Measurements from ENCODE around the gene GPANK1. TPM values are rescaled to one million over a fixed set of nuclear protein-coding genes. Genes with fewer than 3 reads are reported as not detected.

GPANK1 gene
- total RNA-seq, 3 donors from 2014 or later (not counting 1 experiment from before 2014, with no cell fraction given) = 16.0 to 20.3 (median 18.2) TPM

GRCh38 chr6:31643818-31644454 is 20.9 kb downstream of the GPANK1 start:
- peaks cover 6 to 8% of the 10 kb centered on the region in 2 donors for H3K4me1 Mint-ChIP-seq
- DNase-seq (no peak), ATAC-seq (no peak)
- Histone ChIP-seq H3K36me3 (ENCODE audit: control insufficient read depth, insufficient read depth, low read length) (peaks cover 90% of the 10 kb centered on the region), H3K27ac (ENCODE audit: low read length) (no peak overlapping the region), H3K9me3 (ENCODE audit: control insufficient read depth, insufficient read depth, low read length) (no peaks in the 10 kb centered on the region), H3K4me3 (ENCODE audit: low read length) (no peak overlapping the region), H3K27me3 (ENCODE audit: control insufficient read depth, insufficient read depth, low read length) (no peaks in the 10 kb centered on the region), H3K4me1 (ENCODE audit: control insufficient read depth, insufficient read depth, low read length) (no peaks in the 10 kb centered on the region)
- WGBS (ENCODE audit: insufficient coverage) = 96% methylated on average over 16 of the region's 17 CpGs
- H3K4me3 Mint-ChIP-seq = no peak overlapping the region
- peaks cover 7% of the 10 kb centered on the region for H3K36me3 Mint-ChIP-seq
- no peak overlapping the region for H3K27ac Mint-ChIP-seq
- H3K9me3 Mint-ChIP-seq = no peaks in the 10 kb centered on the region
- TF ChIP-seq CTCF (IDR thresholded peaks at IDR 0.05) = no peak
- no peaks in the 10 kb centered on the region for H3K27me3 Mint-ChIP-seq (ENCODE audit: low read depth in 2 of 2)
- intact Hi-C loops (cut with micrococcal nuclease) = no loop called here

GRCh38 chr6:31642798-31643570 is 21.8 kb downstream of the GPANK1 start:
- intact Hi-C loops (cut with micrococcal nuclease) = no loop called here
- Mint-ChIP-seq H3K36me3 (peaks cover 7% of the 10 kb centered on the region), H3K4me3 (no peak overlapping the region), H3K4me1 (peaks cover 6 to 8% of the 10 kb centered on the region in 2 donors), H3K27me3 (ENCODE audit: low read depth in 2 of 2) (no peaks in the 10 kb centered on the region), H3K27ac (no peak overlapping the region), H3K9me3 (no peaks in the 10 kb centered on the region)
- no peak for ATAC-seq
- H3K36me3 ChIP-seq (ENCODE audit: control insufficient read depth, insufficient read depth, low read length) = peaks cover 89% of the 10 kb centered on the region
- no peaks in the 10 kb centered on the region for H3K4me1 ChIP-seq (ENCODE audit: control insufficient read depth, insufficient read depth, low read length)
- no peak for DNase-seq
- H3K27ac ChIP-seq (ENCODE audit: low read length) = no peak overlapping the region
- no peak for TF ChIP-seq CTCF (IDR thresholded peaks at IDR 0.05)
- H3K4me3 ChIP-seq (ENCODE audit: low read length) = no peak overlapping the region
- no peaks in the 10 kb centered on the region for H3K9me3 ChIP-seq (ENCODE audit: control insufficient read depth, insufficient read depth, low read length)
- WGBS (ENCODE audit: insufficient coverage) = 100% methylated on average over 6 of the region's 6 CpGs
- no peaks in the 10 kb centered on the region for H3K27me3 ChIP-seq (ENCODE audit: control insufficient read depth, insufficient read depth, low read length)

- ATAC-seq = no peak
- peaks cover 6 to 8% of the 10 kb centered on the region in 2 donors for H3K4me1 Mint-ChIP-seq
- no peaks in the 10 kb centered on the region for H3K27me3 ChIP-seq (ENCODE audit: control insufficient read depth, insufficient read depth, low read length)
- no peak overlapping the region for H3K27ac ChIP-seq (ENCODE audit: low read length)
- H3K4me3 ChIP-seq (ENCODE audit: low read length) = no peak overlapping the region
- H3K4me1 ChIP-seq (ENCODE audit: control insufficient read depth, insufficient read depth, low read length) = no peaks in the 10 kb centered on the region
- no peak overlapping the region for H3K4me3 Mint-ChIP-seq
- no peak for TF ChIP-seq CTCF (IDR thresholded peaks at IDR 0.05)
- no peaks in the 10 kb centered on the region for H3K9me3 Mint-ChIP-seq
- WGBS (ENCODE audit: insufficient coverage) = 100% methylated on average over 3 of the region's 4 CpGs
- H3K36me3 Mint-ChIP-seq = peaks cover 7% of the 10 kb centered on the region
- no peaks in the 10 kb centered on the region for H3K9me3 ChIP-seq (ENCODE audit: control insufficient read depth, insufficient read depth, low read length)
- peaks cover 91% of the 10 kb centered on the region for H3K36me3 ChIP-seq (ENCODE audit: control insufficient read depth, insufficient read depth, low read length)
- no peak for DNase-seq
- intact Hi-C loops (cut with micrococcal nuclease) = no loop called here
- no peak overlapping the region for H3K27ac Mint-ChIP-seq
- H3K27me3 Mint-ChIP-seq (ENCODE audit: low read depth in 2 of 2) = no peaks in the 10 kb centered on the region
These were observed 23.4 kb downstream of the GPANK1 start for GRCh38 chr6:31641370-31641769.
